ENCODE data around the gene SYNGR1. TPM values are rescaled to one million over a fixed set of nuclear protein-coding genes. Genes with fewer than 3 reads are reported as not detected.

The SYNGR1 gene
- total RNA-seq, 1 experiment from 2014 or later: 12.8 TPM

DNA sequence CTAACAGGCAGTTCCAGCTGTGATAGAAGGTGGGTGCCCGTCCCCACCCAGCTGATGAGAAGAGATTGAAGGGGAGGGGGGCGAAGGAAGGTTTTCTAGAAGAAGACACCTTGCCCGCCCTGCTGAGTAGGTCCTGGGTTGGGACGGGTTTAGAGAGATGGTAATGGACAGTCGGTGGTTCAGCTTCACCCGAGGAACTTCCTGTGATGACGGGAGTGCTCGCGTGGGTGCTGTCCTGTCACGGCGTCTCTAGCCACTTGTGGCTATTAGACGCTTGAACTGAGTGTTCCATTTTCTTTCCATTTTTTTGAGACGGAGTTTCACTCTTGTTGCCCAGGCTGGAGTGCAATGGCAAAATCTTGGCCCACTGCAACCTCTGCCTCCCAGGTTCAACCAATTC, 79.4 kb downstream of the SYNGR1 start:
- DNase-seq (ENCODE audit: low read depth): no peak

- DNase-seq (ENCODE audit: low read depth): no peak
Measured at GRCh38 chr22:39429916-39430575, 80.3 kb downstream of the SYNGR1 start.

- DNase-seq (ENCODE audit: low read depth): no peak
Measured at GRCh38 chr22:39430576-39431150, 80.9 kb downstream of the SYNGR1 start.

DNA sequence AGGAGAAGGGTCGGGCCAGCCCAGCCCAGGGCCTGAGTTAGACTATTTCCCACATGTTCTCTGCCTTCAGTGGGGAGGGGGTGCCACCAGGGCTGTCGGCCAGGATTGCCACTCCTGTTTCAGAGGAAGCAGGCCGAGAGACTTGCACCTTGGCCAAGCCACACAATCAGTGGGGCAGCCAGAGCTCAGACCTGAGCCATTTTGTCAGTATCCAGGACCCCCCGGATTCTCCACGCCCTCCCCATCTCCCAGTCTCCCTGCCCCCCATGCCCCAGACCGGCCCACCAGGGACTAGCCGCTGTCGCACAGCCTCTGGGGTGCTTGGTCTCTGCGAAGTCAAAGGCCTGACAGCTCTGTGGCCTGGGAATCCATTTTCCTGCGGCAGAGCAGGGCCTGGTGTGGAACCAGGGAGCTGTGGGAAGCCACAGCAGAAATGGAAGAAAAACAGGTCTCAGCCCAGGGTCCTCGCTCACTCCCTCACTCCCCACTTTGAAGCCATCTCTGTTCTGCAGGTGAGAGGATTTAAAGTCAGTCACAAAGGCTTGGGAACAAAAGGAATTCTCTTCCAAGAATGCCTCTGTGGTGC, 81.5 kb downstream of the SYNGR1 start:
- DNase-seq (ENCODE audit: low read depth): no peak

- no peak for DNase-seq (ENCODE audit: low read depth)
Measured at GRCh38 chr22:39431821-39432251, 82.0 kb downstream of the SYNGR1 start.

DNA sequence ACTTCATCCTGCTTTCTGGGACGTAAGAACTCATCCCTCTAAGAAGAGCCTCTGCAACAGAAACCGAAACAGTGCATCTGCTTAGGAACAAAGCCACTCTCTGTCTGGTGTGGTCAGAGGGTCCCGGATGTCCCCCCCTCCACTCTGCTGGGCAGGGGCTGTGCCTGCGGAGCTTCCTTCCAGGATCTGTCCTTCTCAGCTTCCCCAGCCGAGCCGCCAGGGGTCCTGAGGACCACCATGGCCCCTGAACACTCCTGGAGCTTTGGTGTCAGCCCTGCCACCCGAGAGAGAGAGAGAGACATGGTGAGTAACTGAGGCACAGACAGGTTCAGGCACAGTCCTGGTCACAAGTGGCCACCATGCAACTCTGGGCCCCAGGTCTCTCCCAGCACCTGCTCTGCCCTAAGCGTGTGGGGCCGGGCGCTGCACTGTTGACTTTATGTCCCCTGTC, 82.6 kb downstream of the SYNGR1 start:
- DNase-seq (ENCODE audit: low read depth): no peak

GRCh38 chr22:39433476-39434242, 83.9 kb downstream of the SYNGR1 start:
- DNase-seq (ENCODE audit: low read depth): no peak

- no peak for DNase-seq (ENCODE audit: low read depth)
Measured at GRCh38 chr22:39434243-39434653, 84.5 kb downstream of the SYNGR1 start.

DNA sequence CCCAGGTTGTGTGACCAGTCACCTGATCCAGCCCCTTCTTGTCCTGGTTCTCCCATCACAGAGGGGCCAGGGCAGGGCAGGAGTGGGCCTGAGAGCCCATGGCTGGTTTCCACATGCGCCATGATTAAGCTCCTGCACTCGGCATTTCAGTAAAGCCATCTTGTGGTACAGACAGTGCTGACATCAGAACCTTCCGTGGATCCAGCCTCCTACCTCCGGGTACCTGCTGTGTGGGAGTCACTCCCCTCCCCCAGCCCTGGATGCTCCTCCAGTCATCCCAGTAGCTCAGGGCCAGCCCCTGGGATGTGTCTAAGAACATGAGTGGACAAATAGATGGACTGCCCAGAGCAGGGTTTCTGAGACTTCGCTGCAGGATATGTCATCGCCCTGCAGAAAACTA, 84.9 kb downstream of the SYNGR1 start:
- DNase-seq (ENCODE audit: low read depth): no peak

Small RNA genes within 50 kb of the gene (small RNA-seq; reads per million reads assigned to genes)
- gene SNORD43: not detected
- gene SNORD83A: 13,890 reads per million, percentile 100 among the genes with 10 or more reads in this experiment
- gene SNORD83B: not detected

Other genes starting within 250 kb of the SYNGR1 start
- 0.79 and 0.80 TPM in 2 replicates for gene CBX7, start 197.3 kb upstream of the SYNGR1 start, total RNA-seq (2014; rRNA removed; shearing (Covaris generic))
- gene PDGFB, start 105.0 kb upstream of the SYNGR1 start, total RNA-seq (2014; rRNA removed; shearing (Covaris generic)): 0.06 TPM in 1 of 2 replicates, not detected in the other
- gene RPL3, start 30.4 kb upstream of the SYNGR1 start, total RNA-seq (2014; rRNA removed; shearing (Covaris generic)): 2,372 and 2,695 TPM in 2 replicates
- gene TAB1, start 49.8 kb downstream of the SYNGR1 start, total RNA-seq (2014; rRNA removed; shearing (Covaris generic)): 17.5 and 18.4 TPM in 2 replicates
- gene MGAT3, start 107.0 kb downstream of the SYNGR1 start, total RNA-seq (2014; rRNA removed; shearing (Covaris generic)): 0.10 TPM in 2 replicates
- 41.5 and 51.4 TPM in 2 replicates for gene MIEF1, start 152.3 kb downstream of the SYNGR1 start, total RNA-seq (2014; rRNA removed; shearing (Covaris generic))
- gene ATF4, start 170.6 kb downstream of the SYNGR1 start, total RNA-seq (2014; rRNA removed; shearing (Covaris generic)): 408 and 466 TPM in 2 replicates
- gene RPS19BP1, start 182.8 kb downstream of the SYNGR1 start, total RNA-seq (2014; rRNA removed; shearing (Covaris generic)): 286 and 318 TPM in 2 replicates
- gene CACNA1I, start 220.8 kb downstream of the SYNGR1 start, total RNA-seq (2014; rRNA removed; shearing (Covaris generic)): not detected in 2 replicates